Mesodermal cell (in vitro differentiated cells): ENCODE measurements around the gene DCAF10.
"Not testable (repeated sequence)": the region's sequence is repeated elsewhere in the genome, so short reads cannot be mapped to it uniquely, and the experiment has no call there.

Experiments used
- H3K27ac ChIP-seq: 2 replicates; pipeline ENCODE4 v1.7.0; 2013; ENCODE audit warnings: mild to moderate bottlenecking, low read depth, low read length, moderate library complexity; ENCODE audit not compliant: severe bottlenecking
- H3K36me3 ChIP-seq: 2 replicates; pipeline ENCODE4 v1.7.1; 2013; ENCODE audit warnings: mild to moderate bottlenecking, low read length, moderate library complexity; ENCODE audit not compliant: control insufficient read depth, insufficient read depth
- H3K4me1 ChIP-seq: one replicate; pipeline ENCODE4 v1.7.1; 2013; ENCODE audit warnings: mild to moderate bottlenecking, low read length; ENCODE audit not compliant: insufficient read depth, control insufficient read depth, poor library complexity, severe bottlenecking
- H3K4me3 ChIP-seq: 2 replicates; pipeline ENCODE4 v1.7.0; 2013; ENCODE audit warnings: low read length, control low read depth, mild to moderate bottlenecking; ENCODE audit not compliant: insufficient read depth, poor library complexity, severe bottlenecking; ENCODE audit errors: extremely low read depth
- H3K9me3 ChIP-seq: 2 replicates; pipeline ENCODE4 v1.7.1; 2013; ENCODE audit warnings: mild to moderate bottlenecking, low read length, moderate library complexity; ENCODE audit not compliant: control insufficient read depth
- WGBS, 2 experiments: methylation state at CpG; one replicate each; pipeline ENCODE4 v1.1.5; 2013; ENCODE audit warnings: missing lambda C conversion rate in 2 of 2; ENCODE audit not compliant: insufficient coverage in 2 of 2; 5-methylcytosine and 5-hydroxymethylcytosine counted together

Gene DCAF10

GRCh38 chr9:37862530-37862929, 61.9 kb downstream of the DCAF10 start:
- WGBS, 2 experiments = 93% methylated on average over 2 of the region's 3 CpGs; no CpG with 5 or more reads in 1 of the 2 experiments
- Histone ChIP-seq H3K9me3 (peaks cover 3% of the 10 kb centered on the region), H3K4me3 (no peak overlapping the region), H3K4me1 (no peaks in the 10 kb centered on the region), H3K27ac (no peak overlapping the region), H3K36me3 (peaks cover 52% of the 10 kb centered on the region)

- Histone ChIP-seq H3K9me3 (peaks cover 3% of the 10 kb centered on the region), H3K4me1 (no peaks in the 10 kb centered on the region), H3K27ac (no peak overlapping the region), H3K4me3 (no peak overlapping the region), H3K36me3 (peaks cover 8% of the 10 kb centered on the region)
- 94% methylated on average over 3 of the region's 5 CpGs; no CpG with 5 or more reads in 1 of the 2 experiments for WGBS, 2 experiments
Measured at GRCh38 chr9:37870081-37870798, 69.6 kb downstream of the DCAF10 start.

GRCh38 chr9:37870799-37871176, 70.2 kb downstream of the DCAF10 start:
- Histone ChIP-seq H3K4me1 (no peaks in the 10 kb centered on the region), H3K27ac (no peak overlapping the region), H3K36me3 (peaks cover 8% of the 10 kb centered on the region), H3K4me3 (no peak overlapping the region), H3K9me3 (peaks cover 3% of the 10 kb centered on the region)
- WGBS, 2 experiments = 100% methylated on average over 1 of the region's 5 CpGs; no CpG with 5 or more reads in 1 of the 2 experiments

GRCh38 chr9:37873955-37874354, 73.4 kb downstream of the DCAF10 start:
- 73% methylated on average over 2 of the region's 2 CpGs; no CpG with 5 or more reads in 1 of the 2 experiments for WGBS, 2 experiments
- Histone ChIP-seq H3K4me3 (no peak overlapping the region), H3K36me3 (peaks cover 15% of the 10 kb centered on the region), H3K9me3 (peaks cover 4% of the 10 kb centered on the region), H3K27ac (no peak overlapping the region), H3K4me1 (no peaks in the 10 kb centered on the region)

GRCh38 chr9:37876376-37876775, 75.8 kb downstream of the DCAF10 start:
- Histone ChIP-seq H3K27ac (no peak overlapping the region), H3K36me3 (peaks cover 23% of the 10 kb centered on the region), H3K4me1 (no peaks in the 10 kb centered on the region), H3K4me3 (no peak overlapping the region), H3K9me3 (peaks cover 4% of the 10 kb centered on the region)
- 100% methylated on average over 1 of the region's 1 CpG; no CpG with 5 or more reads in 1 of the 2 experiments for WGBS, 2 experiments

- Histone ChIP-seq H3K27ac (no peak overlapping the region), H3K4me3 (no peak overlapping the region), H3K36me3 (peaks cover 28% of the 10 kb centered on the region), H3K4me1 (no peaks in the 10 kb centered on the region), H3K9me3 (peaks cover 4% of the 10 kb centered on the region)
- WGBS, 2 experiments = 78 to 96% methylated on average over 2 of the region's 2 CpGs
Measured at GRCh38 chr9:37880916-37881479, 80.4 kb downstream of the DCAF10 start.

- not testable (repeated sequence) for H3K4me3 ChIP-seq, H3K4me1 ChIP-seq, H3K9me3 ChIP-seq, H3K27ac ChIP-seq
- WGBS, 2 experiments = 100% methylated on average over 1 to 4 of the region's 11 CpGs
- H3K36me3 ChIP-seq = peaks cover 49% of the 10 kb centered on the region
Measured at GRCh38 chr9:37887977-37888583, 87.5 kb downstream of the DCAF10 start.

- no peaks in the 10 kb centered on the region for H3K9me3 ChIP-seq
- H3K4me1 ChIP-seq = no peaks in the 10 kb centered on the region
- peaks cover 58% of the 10 kb centered on the region for H3K36me3 ChIP-seq
- no peak overlapping the region for H3K4me3 ChIP-seq
- H3K27ac ChIP-seq = no peak overlapping the region
Measured at GRCh38 chr9:37889536-37889935, 88.9 kb downstream of the DCAF10 start.

GRCh38 chr9:37891042-37891441, 90.4 kb downstream of the DCAF10 start:
- not testable (repeated sequence) for H3K27ac ChIP-seq, H3K9me3 ChIP-seq, H3K4me3 ChIP-seq, H3K4me1 ChIP-seq
- peaks cover 68% of the 10 kb centered on the region for H3K36me3 ChIP-seq
- 82 to 100% methylated on average over 1 to 5 of the region's 17 CpGs for WGBS, 2 experiments

- Histone ChIP-seq H3K4me3 (no peak overlapping the region), H3K9me3 (no peaks in the 10 kb centered on the region), H3K4me1 (no peaks in the 10 kb centered on the region), H3K36me3 (peaks cover 72% of the 10 kb centered on the region), H3K27ac (no peak overlapping the region)
- WGBS, 2 experiments = 96 to 99% methylated on average over 7 of the region's 8 CpGs
Measured at GRCh38 chr9:37892063-37892462, 91.5 kb downstream of the DCAF10 start.

- Histone ChIP-seq H3K4me1 (no peaks in the 10 kb centered on the region), H3K4me3 (no peak overlapping the region), H3K9me3 (no peaks in the 10 kb centered on the region), H3K36me3 (peaks cover 57% of the 10 kb centered on the region), H3K27ac (no peak overlapping the region)
- 100% methylated on average over 2 of the region's 2 CpGs for WGBS, 2 experiments
Measured at GRCh38 chr9:37897665-37898064, 97.1 kb downstream of the DCAF10 start.
